CD14-positive monocyte (primary cell): ENCODE data around the gene DDX17. TPM values are rescaled to one million over a fixed set of nuclear protein-coding genes. Genes with fewer than 3 reads are reported as not detected.
A peak's percentile ranks its signal among the peaks of the same experiment; 100 is the strongest.

Source experiments
- DNase-seq, 3 donors: peaks; one replicate each; pipeline ENCODE4 v3.0.0-alpha.2; 2011 to 2022
- H2AFZ ChIP-seq: 2 replicates; pipeline ENCODE4 v1.6.0; 2012; ENCODE audit warnings: mild to moderate bottlenecking, low read depth, low read length, inconsistent platforms; ENCODE audit not compliant: insufficient read depth, poor library complexity, severe bottlenecking
- H3K27ac ChIP-seq, 2 donors: 1 replicate in 1 of 2; 2 replicates in 1 of 2; pipeline ENCODE4 v1.5.1; 2012 to 2013; ENCODE audit warnings: low read length in 2 of 2, control low read depth in 1 of 2, inconsistent platforms in 1 of 2, low read depth in 1 of 2, mild to moderate bottlenecking in 1 of 2
- H3K27me3 ChIP-seq, 2 donors: one replicate each; pipeline versions ENCODE4 v1.6.0 to v1.6.1; 2011 to 2013; ENCODE audit warnings: low read length in 2 of 2; ENCODE audit not compliant: control insufficient read depth in 2 of 2, insufficient read depth in 2 of 2
- H3K36me3 ChIP-seq, 2 donors: replicated peaks in 1 of 2; 1 replicate in 1 of 2; 2 replicates in 1 of 2; pipeline versions ENCODE4 v1.5.1 to v1.6.1; 2012 to 2013; ENCODE audit warnings: low read length in 2 of 2, control low read depth in 1 of 2, inconsistent platforms in 1 of 2, mild to moderate bottlenecking in 1 of 2; ENCODE audit not compliant: insufficient read depth in 2 of 2, control insufficient read depth in 1 of 2
- H3K4me1 ChIP-seq, 2 donors: 1 replicate in 1 of 2; 2 replicates in 1 of 2; pipeline versions ENCODE4 v1.5.1 to v1.6.1; 2012 to 2013; ENCODE audit warnings: low read length in 2 of 2, control low read depth in 1 of 2, inconsistent platforms in 1 of 2, mild to moderate bottlenecking in 1 of 2, moderate library complexity in 1 of 2; ENCODE audit not compliant: insufficient read depth in 2 of 2, control insufficient read depth in 1 of 2
- H3K4me2 ChIP-seq: replicated peaks from 2 replicates; pipeline ENCODE3; 2012; ENCODE audit warnings: low read length, moderate library complexity, mild to moderate bottlenecking; ENCODE audit not compliant: poor library complexity, severe bottlenecking; ENCODE audit errors: extremely low read depth
- H3K4me3 ChIP-seq, 3 experiments: fragments of 200-600 bp in 1 of 3; sonication (generic) in 1 of 3; replicated peaks in 1 of 3; 1 replicate in 2 of 3; 2 replicates in 1 of 3; pipeline ENCODE4 v1.5.1; 2011 to 2013; ENCODE audit warnings: low read length in 3 of 3, mild to moderate bottlenecking in 3 of 3, control low read depth in 2 of 3, low read depth in 2 of 3, inconsistent platforms in 1 of 3, moderate library complexity in 1 of 3
- H3K79me2 ChIP-seq: 2 replicates; pipeline ENCODE4 v1.6.0; 2012; ENCODE audit warnings: mild to moderate bottlenecking, control low read depth, inconsistent platforms, low read length, moderate library complexity; ENCODE audit not compliant: insufficient read depth
- H3K9ac ChIP-seq: 2 replicates; pipeline ENCODE4 v1.6.0; 2017; ENCODE audit warnings: low read length, mild to moderate bottlenecking; ENCODE audit not compliant: insufficient read depth, poor library complexity, severe bottlenecking
- H3K9me3 ChIP-seq, 2 donors: replicated peaks in 1 of 2; 1 replicate in 1 of 2; 2 replicates in 1 of 2; pipeline versions ENCODE4 v1.5.1 to v1.6.1; 2012 to 2013; ENCODE audit warnings: low read length in 2 of 2, control low read depth in 1 of 2; ENCODE audit not compliant: control insufficient read depth in 1 of 2, insufficient read depth in 1 of 2
- H4K20me1 ChIP-seq: 2 replicates; pipeline ENCODE4 v1.6.0; 2012; ENCODE audit warnings: mild to moderate bottlenecking, low read length, control low read depth, moderate library complexity; ENCODE audit not compliant: insufficient read depth
- H3K27ac Mint-ChIP-seq, 7 donors: one replicate each; pipeline ENCODE4 v1.8.0; 2020; ENCODE audit warnings: mild to moderate bottlenecking in 7 of 7, mixed read lengths in 7 of 7, moderate library complexity in 6 of 7, inconsistent platforms in 2 of 7
- H3K27me3 Mint-ChIP-seq, 3 donors: one replicate each; pipeline ENCODE4 v1.8.0; 2021 to 2022; ENCODE audit warnings: low read depth in 3 of 3, mild to moderate bottlenecking in 3 of 3, mixed read lengths in 3 of 3, moderate library complexity in 3 of 3, inconsistent platforms in 1 of 3
- H3K36me3 Mint-ChIP-seq, 2 donors: one replicate each; pipeline ENCODE4 v1.8.0; 2020; ENCODE audit warnings: mixed read lengths in 2 of 2, inconsistent platforms in 1 of 2, mild to moderate bottlenecking in 1 of 2
- H3K4me1 Mint-ChIP-seq: one replicate; pipeline ENCODE4 v1.8.0; 2020; ENCODE audit warnings: mild to moderate bottlenecking, mixed read lengths
- H3K4me3 Mint-ChIP-seq, 2 donors: one replicate each; pipeline ENCODE4 v1.8.0; 2020; ENCODE audit warnings: mild to moderate bottlenecking in 2 of 2, mixed read lengths in 2 of 2, moderate library complexity in 1 of 2
- H3K9me3 Mint-ChIP-seq, 7 donors: one replicate each; pipeline ENCODE4 v1.8.0; 2020 to 2022; ENCODE audit warnings: mixed read lengths in 7 of 7, mild to moderate bottlenecking in 6 of 7, moderate library complexity in 6 of 7, inconsistent platforms in 2 of 7
- CTCF ChIP-seq: fragments of 200-600 bp; IDR thresholded peaks from one replicate; pipeline ENCODE4 v1.8.0; 2022; ENCODE audit warnings: antibody characterized with exemption, mild to moderate bottlenecking
- WGBS: methylation state at CpG from one replicate; pipeline ENCODE4 v1.1.5; 2013; ENCODE audit warnings: missing lambda C conversion rate; ENCODE audit not compliant: insufficient coverage; 5-methylcytosine and 5-hydroxymethylcytosine counted together
- intact Hi-C, 2 donors: fragments of 100-400 bp; cut with micrococcal nuclease; formaldehyde crosslinking; loops; one replicate each; pipeline versions ENCODE4 v1.15.0 to v1.15.1; 2023
- polyA plus RNA-seq, 3 donors: library from polyadenylated mRNA; depleted of rRNA in 1 of 3; unstranded in 2 of 3; stranded (reverse) in 1 of 3; fragments of 300-500 nt in 2 of 3; fragments of >200 nt in 1 of 3; fragmentation: Illumina TruSeq in 2 of 3; gene quantifications; 1 replicate in 2 of 3; 2 replicates in 1 of 3; pipeline ENCODE4 v1.2.3, GENCODE V29; 2012 to 2021

The DDX17 gene
- polyA plus RNA-seq, 3 donors: 31.4 to 434 (median 36.3) TPM

- Histone ChIP-seq H3K4me3 (no peak overlapping the region), H3K4me2 (no peak overlapping the region), H4K20me1 (no peaks in the 10 kb centered on the region), H3K9me3 (no peaks in the 10 kb centered on the region), H2AFZ (no peak overlapping the region), H3K27me3 (peaks cover 7 to 24% of the 10 kb centered on the region in 2 donors), H3K79me2 (no peaks in the 10 kb centered on the region), H3K36me3 (no peaks in the 10 kb centered on the region), H3K4me1 (peaks cover 7 to 8% of the 10 kb centered on the region in 2 donors), H3K9ac (no peak overlapping the region), H3K27ac (no peak overlapping the region)
- Mint-ChIP-seq H3K4me1 (peaks cover 11% of the 10 kb centered on the region), H3K9me3 (no peaks in the 10 kb centered on the region), H3K27me3 (peaks cover 27 to 58% (median 31%) of the 10 kb centered on the region in 3 donors), H3K36me3 (peaks cover 0 to 3% of the 10 kb centered on the region in 2 donors), H3K4me3 (no peak overlapping the region), H3K27ac (no peak overlapping the region)
- intact Hi-C loops: loop anchor here (5.0 kb wide), 2 partner anchors 34 to 54 kb away; no protein-coding TSS in a partner anchor
- WGBS: 80% methylated on average over 1 of the region's 1 CpG
- peak in 1 of 3 donors; percentile 11 for DNase-seq
- TF ChIP-seq CTCF: no peak
Observed at GRCh38 chr22:38513063-38513462, 7.0 kb upstream of the DDX17 start.

- Histone ChIP-seq H3K27me3 (peaks cover 2 to 16% of the 10 kb centered on the region in 2 donors), H3K4me2 (no peak overlapping the region), H3K27ac (no peak overlapping the region), H3K79me2 (peaks cover 8% of the 10 kb centered on the region), H3K9me3 (no peaks in the 10 kb centered on the region), H4K20me1 (no peaks in the 10 kb centered on the region), H3K9ac (no peak overlapping the region), H3K4me3 (no peak overlapping the region), H3K36me3 (no peaks in the 10 kb centered on the region), H3K4me1 (peaks cover 11 to 19% of the 10 kb centered on the region in 2 donors), H2AFZ (no peak overlapping the region)
- Mint-ChIP-seq H3K27me3 (peaks cover 19 to 36% (median 24%) of the 10 kb centered on the region in 3 donors), H3K4me1 (peaks cover 15% of the 10 kb centered on the region), H3K36me3 (peaks cover 0 to 3% of the 10 kb centered on the region in 2 donors), H3K27ac (no peak overlapping the region), H3K4me3 (peak overlapping the region in 1 of 2 donors; percentile 53), H3K9me3 (peaks cover 0 to 3% (median 0%) of the 10 kb centered on the region in 7 donors)
- WGBS: 0% methylated on average over 1 of the region's 5 CpGs
- TF ChIP-seq CTCF: no peak
- DNase-seq: no peak
- intact Hi-C loops: loop anchor here (5.0 kb wide), 2 partner anchors 37 to 57 kb away; no protein-coding TSS in a partner anchor
Observed at GRCh38 chr22:38510416-38510970, 4.4 kb upstream of the DDX17 start.
